ENCODE measurements around the gene PHACTR3.

- no peak for TF ChIP-seq CTCF (IDR thresholded peaks at IDR 0.05; ENCODE audit: low read length)
- no peak for TF ChIP-seq EZH2phosphoT487 (IDR thresholded peaks at IDR 0.05; ENCODE audit: low read length)
- no peak for TF ChIP-seq EZH2 (optimal IDR thresholded peaks at IDR 0.05; ENCODE audit: low read depth, low read length)
Observed at GRCh38 chr20:59657459-59658046, 53.2 kb downstream of the PHACTR3 start.

Measured in MM.1S (cell line).